EH (cell line): Measurements from ENCODE around the gene CNTN1.

ENCODE experiments used
- DNase-seq: peaks from one replicate; pipeline ENCODE4 v3.0.0-alpha.2; 2015; ENCODE audit warnings: low read depth

CNTN1 gene

GRCh38 chr12:40691913-40692764, at the start of gene CNTN1:
Gene CNTN1, plus strand, starts transcription at chr12:40692439.
- DNase-seq, result peak; percentile 30

- no peak for DNase-seq
These were observed 48.7 kb upstream of the CNTN1 start for GRCh38 chr12:40643506-40643905.

GRCh38 chr12:40643976-40644375, 48.3 kb upstream of the CNTN1 start:
- DNase-seq, result no peak

- DNase-seq, result no peak
These were observed 47.5 kb upstream of the CNTN1 start for GRCh38 chr12:40644708-40645107.

GRCh38 chr12:40645361-40645760, 46.9 kb upstream of the CNTN1 start:
- DNase-seq, result no peak

GRCh38 chr12:40646456-40646855, 45.8 kb upstream of the CNTN1 start:
- no peak for DNase-seq

GRCh38 chr12:40646911-40647310, 45.3 kb upstream of the CNTN1 start:
- DNase-seq, result no peak

- no peak for DNase-seq
These were observed 44.6 kb upstream of the CNTN1 start for GRCh38 chr12:40647651-40648050.

- no peak for DNase-seq
These were observed 43.7 kb upstream of the CNTN1 start for GRCh38 chr12:40648519-40648918.

- no peak for DNase-seq
These were observed 42.1 kb upstream of the CNTN1 start for GRCh38 chr12:40650038-40650704.

- no peak for DNase-seq
These were observed 36.8 kb upstream of the CNTN1 start for GRCh38 chr12:40655451-40655850.

- DNase-seq, result no peak
These were observed 29.9 kb upstream of the CNTN1 start for GRCh38 chr12:40662366-40662765.

- no peak for DNase-seq
These were observed 28.5 kb upstream of the CNTN1 start for GRCh38 chr12:40663781-40664180.

GRCh38 chr12:40668099-40668529, 24.1 kb upstream of the CNTN1 start:
- no peak for DNase-seq

GRCh38 chr12:40672741-40673271, 19.4 kb upstream of the CNTN1 start:
- DNase-seq, result peak; percentile 3

GRCh38 chr12:40681148-40681547, 11.1 kb upstream of the CNTN1 start:
- no peak for DNase-seq

GRCh38 chr12:40684986-40685385, 7.3 kb upstream of the CNTN1 start:
- no peak for DNase-seq

GRCh38 chr12:40688085-40688725, 4.0 kb upstream of the CNTN1 start:
- no peak for DNase-seq

- DNase-seq, result no peak
These were observed 2.7 kb upstream of the CNTN1 start for GRCh38 chr12:40689576-40689975.

GRCh38 chr12:40692765-40693206, 547 bp downstream of the CNTN1 start:
- no peak for DNase-seq

GRCh38 chr12:40693207-40693821, 1.1 kb downstream of the CNTN1 start:
- DNase-seq, result no peak
